ENCODE measurements around the gene SLC9A7.
"Not testable (repeated sequence)": the region's sequence is repeated elsewhere in the genome, so short reads cannot be mapped to it uniquely, and the experiment has no call there.

The SLC9A7 gene

GRCh38 chrX:46730765-46731164 lies 28.2 kb downstream of the SLC9A7 start:
- DNase-seq (ENCODE audit: low read depth) = no peak
- TF ChIP-seq CTCF (IDR thresholded peaks at IDR 0.05; ENCODE audit: low read depth, low read length) (no peak), POLR2A (IDR thresholded peaks at IDR 0.05; ENCODE audit: extremely low read depth, insufficient read length) (no peak), MAX (IDR thresholded peaks at IDR 0.05; ENCODE audit: low read depth, low read length) (no peak), MYC (IDR thresholded peaks at IDR 0.05; ENCODE audit: low read depth, low read length) (no peak)
- no peak overlapping the region for H3K4me3 ChIP-seq (ENCODE audit: low read depth, low read length)

GRCh38 chrX:46727441-46727840 lies 31.5 kb downstream of the SLC9A7 start:
- TF ChIP-seq MAX (IDR thresholded peaks at IDR 0.05; ENCODE audit: low read depth, low read length) = no peak
- no peak for TF ChIP-seq MYC (IDR thresholded peaks at IDR 0.05; ENCODE audit: low read depth, low read length)
- no peak for TF ChIP-seq POLR2A (IDR thresholded peaks at IDR 0.05; ENCODE audit: extremely low read depth, insufficient read length)
- no peak for TF ChIP-seq CTCF (IDR thresholded peaks at IDR 0.05; ENCODE audit: low read depth, low read length)
- no peak for DNase-seq (ENCODE audit: low read depth)
- H3K4me3 ChIP-seq (ENCODE audit: low read depth, low read length) = no peak overlapping the region

- H3K4me3 ChIP-seq (ENCODE audit: low read depth, low read length); DNase-seq (ENCODE audit: low read depth): not testable (repeated sequence)
Observed at GRCh38 chrX:46723569-46723927, 35.4 kb downstream of the SLC9A7 start.

- no peak overlapping the region for H3K4me3 ChIP-seq (ENCODE audit: low read depth, low read length)
- DNase-seq (ENCODE audit: low read depth) = no peak
- TF ChIP-seq MAX (IDR thresholded peaks at IDR 0.05; ENCODE audit: low read depth, low read length) (no peak), MYC (IDR thresholded peaks at IDR 0.05; ENCODE audit: low read depth, low read length) (no peak), CTCF (IDR thresholded peaks at IDR 0.05; ENCODE audit: low read depth, low read length) (no peak), POLR2A (IDR thresholded peaks at IDR 0.05; ENCODE audit: extremely low read depth, insufficient read length) (no peak)
Observed at GRCh38 chrX:46722742-46723568, 36.0 kb downstream of the SLC9A7 start.

GRCh38 chrX:46716796-46717195 lies 42.1 kb downstream of the SLC9A7 start:
- no peak overlapping the region for H3K4me3 ChIP-seq (ENCODE audit: low read depth, low read length)
- no peak for DNase-seq (ENCODE audit: low read depth)
- TF ChIP-seq CTCF (IDR thresholded peaks at IDR 0.05; ENCODE audit: low read depth, low read length) (no peak), MAX (IDR thresholded peaks at IDR 0.05; ENCODE audit: low read depth, low read length) (no peak), POLR2A (IDR thresholded peaks at IDR 0.05; ENCODE audit: extremely low read depth, insufficient read length) (no peak)

- DNase-seq (ENCODE audit: low read depth) = no peak
- H3K4me3 ChIP-seq (ENCODE audit: low read depth, low read length) = no peak overlapping the region
- TF ChIP-seq MAX (IDR thresholded peaks at IDR 0.05; ENCODE audit: low read depth, low read length) (no peak), MYC (IDR thresholded peaks at IDR 0.05; ENCODE audit: low read depth, low read length) (no peak), CTCF (IDR thresholded peaks at IDR 0.05; ENCODE audit: low read depth, low read length) (no peak), POLR2A (IDR thresholded peaks at IDR 0.05; ENCODE audit: extremely low read depth, insufficient read length) (no peak)
Observed at GRCh38 chrX:46715997-46716396, 42.9 kb downstream of the SLC9A7 start.

All from NB4 (cell line).